ENCODE results near the gene KAZN.

KAZN gene

DNA sequence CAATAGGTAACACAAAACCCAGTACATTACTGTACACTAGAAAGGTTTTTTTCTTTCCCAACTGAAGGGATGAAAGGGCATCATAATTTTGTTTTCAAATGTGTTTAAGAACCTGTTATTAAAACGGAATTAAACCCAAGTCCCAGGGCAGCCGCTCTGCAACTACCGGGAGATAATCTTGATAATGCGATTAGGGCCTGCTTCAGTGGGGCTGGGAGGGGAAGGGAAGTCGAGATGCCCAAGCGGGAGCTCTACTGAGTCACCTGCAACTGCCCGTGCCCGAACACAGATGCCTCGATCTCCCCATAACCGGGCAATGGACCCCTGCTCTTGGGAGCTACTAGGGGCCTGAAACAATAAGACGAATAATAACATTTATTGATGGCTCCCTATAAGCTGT is 61.4 kb downstream of the KAZN start:
- TF ChIP-seq, protein P1, sequence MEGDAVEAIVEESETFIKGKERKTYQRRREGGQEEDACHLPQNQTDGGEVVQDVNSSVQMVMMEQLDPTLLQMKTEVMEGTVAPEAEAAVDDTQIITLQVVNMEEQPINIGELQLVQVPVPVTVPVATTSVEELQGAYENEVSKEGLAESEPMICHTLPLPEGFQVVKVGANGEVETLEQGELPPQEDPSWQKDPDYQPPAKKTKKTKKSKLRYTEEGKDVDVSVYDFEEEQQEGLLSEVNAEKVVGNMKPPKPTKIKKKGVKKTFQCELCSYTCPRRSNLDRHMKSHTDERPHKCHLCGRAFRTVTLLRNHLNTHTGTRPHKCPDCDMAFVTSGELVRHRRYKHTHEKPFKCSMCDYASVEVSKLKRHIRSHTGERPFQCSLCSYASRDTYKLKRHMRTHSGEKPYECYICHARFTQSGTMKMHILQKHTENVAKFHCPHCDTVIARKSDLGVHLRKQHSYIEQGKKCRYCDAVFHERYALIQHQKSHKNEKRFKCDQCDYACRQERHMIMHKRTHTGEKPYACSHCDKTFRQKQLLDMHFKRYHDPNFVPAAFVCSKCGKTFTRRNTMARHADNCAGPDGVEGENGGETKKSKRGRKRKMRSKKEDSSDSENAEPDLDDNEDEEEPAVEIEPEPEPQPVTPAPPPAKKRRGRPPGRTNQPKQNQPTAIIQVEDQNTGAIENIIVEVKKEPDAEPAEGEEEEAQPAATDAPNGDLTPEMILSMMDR (IDR thresholded peaks at IDR 0.05; ENCODE audit: borderline replicate concordance, control extremely low read depth, extremely low read depth, insufficient read depth, missing control alignments): no peak
- in situ Hi-C loops (cut with MboI; ENCODE audit: low sequenced_read_pairs, unreplicated experiment): no loop called here
- DNase-seq (ENCODE audit: low spot score): no peak

DNA sequence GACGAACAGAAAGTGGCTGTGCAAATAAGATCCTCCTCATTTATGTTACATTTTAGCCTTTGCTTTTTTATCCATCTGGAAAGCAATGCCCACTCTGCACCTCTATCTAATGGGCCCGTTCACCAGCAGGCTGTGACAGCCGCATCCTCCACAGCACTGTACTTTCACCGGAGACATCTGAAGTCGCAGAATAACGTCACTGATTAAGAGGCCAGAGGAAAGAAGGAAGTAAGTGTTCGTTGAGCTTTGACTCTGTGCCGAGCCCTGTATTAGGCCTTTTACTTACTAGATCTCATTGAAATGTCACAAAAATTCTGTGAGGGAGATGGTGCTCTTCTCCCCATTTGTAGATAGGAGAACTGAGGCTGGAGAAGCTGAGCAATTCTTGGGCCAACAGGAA is 62.3 kb downstream of the KAZN start:
- in situ Hi-C loops (cut with MboI; ENCODE audit: low sequenced_read_pairs, unreplicated experiment): no loop called here
- TF ChIP-seq, protein P1 (IDR thresholded peaks at IDR 0.05; ENCODE audit: borderline replicate concordance, control extremely low read depth, extremely low read depth, insufficient read depth, missing control alignments): no peak
- DNase-seq (ENCODE audit: low spot score): no peak

DNA sequence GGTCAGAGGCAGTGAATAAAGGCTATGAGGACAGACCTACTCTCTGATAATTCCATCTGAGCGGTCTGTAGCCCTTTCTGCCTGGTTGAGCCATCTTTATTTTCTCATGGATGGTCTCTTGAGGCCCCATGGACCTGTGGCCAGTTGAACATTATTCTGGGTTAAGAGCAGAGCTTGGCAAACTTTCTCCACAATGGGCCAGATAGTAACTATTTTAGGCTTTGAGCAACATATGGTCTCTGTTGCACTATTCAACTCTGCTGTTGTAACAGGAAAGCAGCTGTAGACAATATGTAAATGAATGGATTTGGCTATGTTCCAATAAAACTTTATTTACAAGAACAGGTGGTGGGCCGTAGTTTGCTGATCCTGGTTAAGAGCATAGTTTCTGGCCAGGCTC is 62.7 kb downstream of the KAZN start:
- in situ Hi-C loops (cut with MboI; ENCODE audit: low sequenced_read_pairs, unreplicated experiment): no loop called here
- TF ChIP-seq, protein P1 (IDR thresholded peaks at IDR 0.05; ENCODE audit: borderline replicate concordance, control extremely low read depth, extremely low read depth, insufficient read depth, missing control alignments): no peak
- DNase-seq (ENCODE audit: low spot score): no peak

DNA sequence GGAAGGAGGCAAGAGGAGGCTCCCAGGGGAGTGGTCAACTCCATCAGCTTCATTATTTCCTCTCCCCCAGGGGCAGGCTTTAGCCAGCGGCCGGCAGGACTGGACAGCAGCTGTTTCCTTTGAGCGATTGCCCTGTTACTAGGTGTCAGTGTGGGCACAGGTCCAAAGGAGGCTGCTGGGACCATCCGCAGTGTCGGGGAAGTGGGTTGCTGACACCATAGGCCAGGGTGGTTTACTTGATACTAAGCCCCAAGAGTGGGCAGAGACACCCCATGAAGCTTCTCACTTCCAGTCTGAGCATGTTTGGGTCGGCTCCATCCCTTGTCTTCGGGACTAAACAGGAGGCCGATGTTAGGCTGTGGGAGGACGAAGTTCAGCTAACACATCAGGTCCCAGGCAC is 63.6 kb downstream of the KAZN start:
- TF ChIP-seq, protein P1 (IDR thresholded peaks at IDR 0.05; ENCODE audit: borderline replicate concordance, control extremely low read depth, extremely low read depth, insufficient read depth, missing control alignments): no peak
- in situ Hi-C loops (cut with MboI; ENCODE audit: low sequenced_read_pairs, unreplicated experiment): no loop called here
- DNase-seq (ENCODE audit: low spot score): no peak

DNA sequence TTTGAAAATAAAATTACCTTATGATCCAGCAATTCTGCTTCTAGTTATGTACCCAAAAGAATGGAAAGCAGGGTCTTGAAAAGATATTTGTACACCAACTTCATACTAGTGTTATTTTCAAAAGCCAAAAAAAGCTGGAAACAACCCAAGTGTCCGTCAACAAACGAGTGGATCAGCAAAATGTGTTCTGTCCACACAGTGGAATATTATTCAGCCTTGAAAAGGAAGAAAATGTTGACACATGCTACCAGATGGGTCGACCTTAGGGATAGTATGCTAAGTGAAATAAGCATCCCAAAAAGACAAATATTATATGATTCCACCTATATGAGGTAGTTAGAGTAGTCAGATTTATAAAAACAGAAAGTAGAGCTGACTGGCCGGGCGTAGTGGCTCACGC is 65.3 kb downstream of the KAZN start:
- in situ Hi-C loops (cut with MboI; ENCODE audit: low sequenced_read_pairs, unreplicated experiment): no loop called here

DNA sequence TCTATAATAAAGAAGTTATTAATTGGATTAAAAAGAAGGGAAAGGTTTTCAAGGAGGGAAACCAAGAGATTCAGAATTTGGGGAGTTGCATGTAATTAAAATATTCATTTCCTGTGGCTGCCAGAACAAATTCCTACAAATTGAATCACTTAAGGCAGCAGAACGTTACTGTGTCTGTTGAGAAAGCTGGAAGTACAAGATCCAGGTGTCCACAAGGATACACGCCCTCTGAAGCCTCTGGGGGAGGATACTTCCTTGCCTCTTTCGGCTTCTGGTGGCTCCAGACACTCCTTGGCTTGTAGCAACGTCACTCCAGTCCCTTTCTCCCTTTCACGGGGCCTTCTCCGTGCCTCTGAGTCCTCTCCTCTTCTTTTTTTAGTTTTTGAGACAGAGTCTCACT is 67.9 kb downstream of the KAZN start:
- in situ Hi-C loops (cut with MboI; ENCODE audit: low sequenced_read_pairs, unreplicated experiment): no loop called here
- TF ChIP-seq, protein P1 (IDR thresholded peaks at IDR 0.05; ENCODE audit: borderline replicate concordance, control extremely low read depth, extremely low read depth, insufficient read depth, missing control alignments): no peak
- no peak for DNase-seq (ENCODE audit: low spot score)

More for the DNA sequence above, 65.3 kb downstream of the KAZN start:
- TF ChIP-seq, protein P1 (IDR thresholded peaks at IDR 0.05; ENCODE audit: borderline replicate concordance, control extremely low read depth, extremely low read depth, insufficient read depth, missing control alignments): no peak
- DNase-seq (ENCODE audit: low spot score): no peak
